Stimulated activated CD8-positive, alpha-beta memory T cell treated with anti-CD3 and anti-CD28 coated beads, Interleukin-12 subunit alpha, Interleukin-12 subunit beta, amount 100 ng/mL, for 1 hour (primary cell): ENCODE results near the gene VPS13D.

ENCODE experiments used
- DNase-seq: peaks from one replicate; pipeline ENCODE4 v3.0.0-alpha.2; 2020; ENCODE audit warnings: low read depth

Gene VPS13D

DNA sequence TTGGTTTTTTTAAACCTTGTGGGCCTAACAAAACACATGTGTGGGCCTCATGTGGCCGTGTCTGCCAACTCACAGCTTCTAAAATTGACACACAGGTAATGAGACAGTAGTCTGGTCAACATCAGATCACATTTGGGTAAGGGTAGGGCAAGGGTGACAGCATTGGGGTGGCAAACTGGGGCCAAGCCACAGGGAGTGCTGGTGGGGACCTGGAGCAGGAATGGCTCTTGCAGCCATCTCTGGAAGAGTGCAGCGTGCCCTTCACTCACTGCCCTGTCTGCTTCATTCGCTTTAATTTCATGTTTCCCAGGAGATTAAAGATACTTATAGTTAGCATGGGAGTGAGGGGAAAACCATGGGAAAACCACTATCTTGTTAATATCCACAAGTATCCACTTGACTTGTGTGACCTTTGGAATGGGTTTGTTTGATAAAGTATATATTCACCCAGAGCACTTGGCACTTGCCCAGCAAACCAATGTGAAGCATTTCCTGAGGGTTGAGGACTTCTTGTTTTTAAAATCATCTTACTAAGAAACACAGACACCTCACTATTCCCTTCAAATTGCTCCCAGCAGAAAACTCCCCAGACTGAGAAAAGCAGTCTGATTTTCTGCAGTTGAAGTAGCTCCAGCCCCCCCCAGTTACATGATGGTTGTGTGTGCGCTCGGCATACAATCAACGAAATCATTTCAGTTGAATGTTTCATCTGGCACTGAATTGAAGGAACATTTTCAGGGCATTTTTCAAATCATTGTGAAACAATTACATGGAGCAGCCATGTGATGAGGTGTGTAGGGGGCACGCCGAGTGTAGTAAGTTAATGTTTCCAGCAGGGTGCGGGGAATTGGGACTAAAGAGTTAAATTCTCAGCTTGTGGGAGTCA lies 175.7 kb downstream of the VPS13D start:
- DNase-seq = no peak

DNA sequence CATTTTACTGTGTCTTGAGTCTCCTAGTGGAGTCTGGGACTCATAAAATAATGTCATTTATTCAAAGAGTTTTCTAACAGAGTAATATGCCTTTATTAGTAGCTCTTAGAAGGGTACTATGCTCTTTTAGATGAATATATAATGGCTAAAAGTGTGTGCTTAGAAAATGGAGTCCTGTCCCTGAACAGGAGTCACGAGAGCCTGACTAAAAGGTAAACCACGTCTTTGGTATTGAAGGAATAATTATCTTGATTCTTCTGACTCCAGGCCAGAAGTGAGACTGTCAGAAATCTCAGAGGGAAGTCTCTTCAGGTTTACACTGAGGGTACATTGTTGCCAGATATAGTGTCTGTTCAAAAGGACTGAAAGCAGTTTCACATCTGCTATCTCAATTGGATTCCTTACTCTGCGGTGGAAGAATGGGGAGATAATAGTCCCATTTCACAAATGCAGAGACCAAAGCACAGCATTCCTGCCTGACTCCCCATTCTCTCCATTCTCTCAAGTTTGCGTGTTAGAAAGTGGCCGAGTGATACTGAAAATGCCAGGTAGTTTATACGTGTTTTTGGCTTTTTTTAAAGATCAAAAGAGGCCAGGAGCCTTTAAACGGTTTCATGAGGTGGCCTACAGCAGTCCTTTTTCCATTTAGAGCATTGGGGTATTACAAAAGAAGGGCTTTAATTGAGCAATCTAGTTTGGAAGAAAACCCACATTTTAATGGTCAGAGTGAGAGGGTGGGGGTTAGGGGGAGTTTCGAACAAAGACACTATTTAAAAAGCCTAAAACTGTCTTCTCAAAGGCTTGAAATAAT lies 176.6 kb downstream of the VPS13D start:
- DNase-seq = no peak

- peak; percentile 6 for DNase-seq
These were observed 177.5 kb downstream of the VPS13D start for GRCh38 chr1:12407050-12407961.

DNA sequence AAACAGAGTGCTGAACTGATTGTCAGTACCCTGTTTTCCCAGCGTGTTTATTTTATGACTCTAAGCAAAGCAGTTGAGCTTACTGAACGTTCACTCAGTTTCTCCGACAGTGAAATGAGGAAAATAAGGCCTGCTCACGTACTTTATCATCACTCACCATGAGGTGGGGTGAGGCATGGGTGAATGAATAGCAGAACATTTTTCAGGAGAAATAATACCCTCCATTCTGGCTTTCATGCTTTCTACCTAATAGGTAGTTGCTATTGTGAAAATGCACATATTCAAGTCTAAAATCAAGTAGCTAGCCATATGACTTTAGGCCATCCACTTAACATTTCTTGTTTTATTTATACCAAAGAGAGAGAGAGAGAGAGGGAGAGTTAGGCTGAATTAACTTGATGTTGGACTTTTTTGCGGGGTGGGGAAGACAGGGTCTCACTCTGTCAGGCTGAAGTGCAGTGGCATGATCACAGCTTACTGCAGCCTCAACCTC lies 178.2 kb downstream of the VPS13D start:
- DNase-seq = no peak

DNA sequence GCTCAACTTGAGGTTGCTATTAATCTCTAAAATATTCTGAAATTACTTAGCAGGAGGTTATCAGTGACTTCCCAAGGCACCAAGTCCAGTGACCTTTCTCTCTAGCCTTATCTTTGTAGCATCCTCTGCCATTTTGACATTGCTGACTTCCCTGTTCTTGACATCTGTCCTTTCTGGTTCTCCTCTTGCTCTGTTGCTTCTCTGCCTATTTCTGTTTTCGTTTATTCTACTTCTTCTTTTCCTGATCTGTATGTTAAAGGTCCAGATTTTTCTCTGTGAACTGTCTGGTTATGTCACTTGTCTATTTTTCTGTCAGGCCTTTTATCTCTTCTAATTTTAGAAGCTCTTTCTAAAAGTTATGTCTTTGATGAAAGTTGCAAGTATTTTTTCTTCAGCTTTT lies 178.8 kb downstream of the VPS13D start:
- no peak for DNase-seq

DNA sequence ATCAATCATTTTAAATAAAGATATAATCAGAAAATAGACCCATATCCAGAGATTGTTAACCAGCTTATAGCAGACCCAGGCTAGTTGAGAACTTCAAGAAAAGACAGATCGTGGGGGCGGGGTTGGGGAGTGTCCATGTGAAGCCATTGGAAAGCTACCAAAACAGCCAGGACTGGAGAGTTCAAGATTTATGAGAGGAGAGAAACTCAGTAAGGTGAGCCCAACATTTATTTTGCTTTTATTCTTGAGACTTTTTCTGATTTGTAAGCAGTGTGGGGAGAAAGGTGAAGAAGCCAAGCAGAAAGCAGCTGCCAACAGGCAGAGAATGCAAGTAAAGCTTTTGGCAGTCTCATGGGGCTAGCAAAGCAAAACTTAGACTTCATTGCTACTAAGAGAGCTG lies 179.9 kb downstream of the VPS13D start:
- DNase-seq = no peak

DNA sequence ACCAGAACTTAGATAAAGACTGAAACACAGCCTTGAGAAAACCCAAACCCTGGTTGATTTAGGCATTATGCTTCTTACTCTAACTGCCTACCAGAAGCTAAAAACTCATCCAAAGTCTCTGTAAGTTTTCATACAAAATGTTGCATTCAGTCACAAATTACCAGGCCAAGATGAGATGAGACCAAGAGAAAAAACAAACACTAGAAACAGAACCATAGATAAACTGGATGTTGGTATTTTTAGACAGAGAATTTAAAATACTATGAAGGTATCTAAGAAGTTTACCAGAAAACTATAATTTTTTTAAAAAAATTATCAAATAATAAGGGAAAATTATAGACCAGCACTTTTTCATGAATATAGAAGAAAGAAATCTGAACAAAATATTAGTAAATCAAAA lies 180.5 kb downstream of the VPS13D start:
- DNase-seq = no peak

DNA sequence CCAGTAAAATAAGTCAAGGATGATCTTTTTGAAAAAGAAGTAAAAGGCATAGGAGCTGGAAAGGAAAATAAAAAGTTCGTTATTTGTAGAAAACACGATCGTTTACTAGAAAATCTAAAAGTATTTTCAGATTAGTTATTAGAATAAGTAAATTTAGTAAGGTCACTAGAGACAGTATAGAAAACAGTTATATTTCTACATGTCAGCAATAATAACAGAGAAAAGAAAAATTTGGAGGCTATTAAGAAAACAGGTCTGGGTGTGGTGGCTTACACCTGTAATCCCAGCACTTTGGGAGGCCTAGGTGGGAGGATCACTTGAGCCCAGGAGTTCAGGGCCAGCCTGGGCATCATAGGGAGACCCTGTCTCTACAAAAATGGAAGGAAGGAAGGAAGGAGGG lies 181.3 kb downstream of the VPS13D start:
- DNase-seq = no peak

DNA sequence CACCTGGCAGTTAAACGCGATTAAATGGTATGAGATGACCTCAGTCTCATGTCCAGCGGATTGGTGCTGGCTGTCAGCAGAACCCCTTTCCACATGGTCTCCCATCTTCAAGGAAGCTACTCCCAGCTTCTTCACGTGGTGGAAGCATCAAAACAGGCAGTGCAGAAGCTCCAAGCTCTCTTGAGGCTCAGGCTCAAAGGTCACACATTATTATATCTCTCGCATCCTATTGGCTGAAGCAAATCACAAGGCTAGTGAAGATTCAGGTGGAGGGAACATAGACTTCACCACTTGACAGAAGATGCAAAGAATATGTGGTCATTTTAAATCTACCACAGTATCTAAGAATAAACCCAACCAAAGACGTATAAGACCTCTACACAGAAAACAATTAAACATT lies 181.9 kb downstream of the VPS13D start:
- DNase-seq = no peak

DNA sequence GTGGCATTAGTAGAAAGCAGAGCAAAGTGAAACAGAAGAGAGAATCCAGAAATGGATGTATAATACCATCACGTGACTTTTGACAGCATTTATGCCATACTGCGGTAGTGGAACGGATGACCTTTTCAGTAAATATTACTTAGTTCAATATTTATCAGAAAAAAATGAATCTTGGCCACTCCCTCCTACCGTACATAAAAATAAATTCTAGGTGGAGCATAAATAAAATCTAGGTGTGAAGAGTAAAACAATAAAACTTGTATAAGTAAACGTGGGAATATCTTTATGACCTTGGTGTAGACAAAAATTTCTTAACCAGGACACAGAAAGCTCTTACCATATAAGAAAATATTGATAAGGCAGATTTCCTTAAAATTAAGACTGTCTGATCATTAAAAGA lies 182.6 kb downstream of the VPS13D start:
- DNase-seq = no peak

DNA sequence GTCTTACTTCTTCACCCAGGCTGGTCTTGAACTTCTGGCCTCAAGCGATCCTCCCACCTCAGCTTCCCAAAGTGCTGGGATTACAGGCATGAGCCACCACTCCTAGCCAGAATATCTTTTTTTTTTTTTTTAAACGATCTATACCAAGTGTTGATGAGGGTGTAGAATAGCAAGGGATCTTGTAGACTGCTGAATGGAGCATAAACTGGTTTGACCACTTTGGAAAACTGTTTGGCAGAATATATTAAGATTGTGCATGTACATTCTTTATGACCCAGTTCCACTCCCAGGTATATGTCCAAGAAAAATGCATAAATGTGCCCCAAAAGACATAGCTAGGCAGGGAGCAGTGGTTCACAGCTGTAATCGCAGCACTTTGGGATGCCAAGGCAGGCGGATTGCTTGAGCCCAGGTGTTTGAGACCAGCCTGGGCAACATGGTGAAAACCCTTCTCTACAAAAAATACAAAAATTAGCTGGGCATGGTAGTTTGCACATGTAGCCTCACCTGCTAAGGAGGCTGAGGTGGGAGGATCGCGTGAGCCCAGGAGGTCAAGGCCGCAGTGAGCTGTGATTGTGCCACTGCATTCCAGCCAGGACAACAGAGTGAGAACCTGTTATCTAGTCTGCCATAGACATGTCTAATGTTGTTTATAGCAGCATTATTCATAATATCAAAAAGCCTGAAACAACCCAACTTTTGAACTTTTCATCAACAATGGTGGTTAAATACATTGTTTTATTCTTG lies 184.0 kb downstream of the VPS13D start:
- no peak for DNase-seq

GRCh38 chr1:12414444-12415018 lies 184.7 kb downstream of the VPS13D start:
- DNase-seq = no peak

- DNase-seq = no peak
These were observed 185.2 kb downstream of the VPS13D start for GRCh38 chr1:12415038-12415466.

DNA sequence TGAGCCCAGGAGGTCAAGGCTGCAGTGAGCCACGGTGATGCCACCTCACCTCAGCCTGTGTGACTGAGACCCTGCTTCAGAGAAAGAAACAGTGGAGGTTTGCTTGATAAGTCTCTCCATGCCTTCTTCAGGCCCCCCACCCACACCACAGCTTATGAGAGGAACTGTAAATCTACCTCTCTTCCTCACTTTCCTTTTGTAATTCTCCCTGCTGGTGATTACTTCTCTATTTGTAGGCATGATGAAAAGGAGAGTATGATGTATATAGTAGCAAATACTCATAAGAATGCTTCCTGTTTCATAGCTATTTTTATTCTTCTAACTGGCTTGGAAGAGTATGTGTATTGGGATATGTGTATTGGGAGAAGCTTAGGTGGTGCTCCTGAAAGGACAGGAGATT lies 186.3 kb downstream of the VPS13D start:
- DNase-seq = no peak

- DNase-seq = no peak
These were observed 186.9 kb downstream of the VPS13D start for GRCh38 chr1:12416744-12417143.

DNA sequence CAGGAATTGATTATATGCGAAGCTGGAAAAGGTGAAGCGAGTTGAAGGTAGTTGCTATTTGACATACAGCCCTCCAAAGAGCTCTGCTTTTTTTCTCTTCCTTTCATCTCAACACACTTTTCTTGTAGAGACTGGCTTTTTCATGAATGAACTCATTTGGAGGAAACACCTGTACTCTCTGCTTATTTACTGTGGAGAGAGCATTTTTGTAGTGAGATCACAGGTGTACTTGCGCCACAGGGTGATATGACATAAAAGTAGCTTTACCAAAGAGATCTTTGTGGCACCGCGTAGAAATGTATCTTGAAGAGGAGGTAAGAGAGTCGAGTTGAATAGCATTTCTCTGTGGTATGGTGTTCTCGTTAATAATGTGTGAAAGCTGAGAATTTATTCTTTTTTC lies 187.6 kb downstream of the VPS13D start:
- no peak for DNase-seq

GRCh38 chr1:12420171-12420570 lies 190.3 kb downstream of the VPS13D start:
- DNase-seq = no peak

DNA sequence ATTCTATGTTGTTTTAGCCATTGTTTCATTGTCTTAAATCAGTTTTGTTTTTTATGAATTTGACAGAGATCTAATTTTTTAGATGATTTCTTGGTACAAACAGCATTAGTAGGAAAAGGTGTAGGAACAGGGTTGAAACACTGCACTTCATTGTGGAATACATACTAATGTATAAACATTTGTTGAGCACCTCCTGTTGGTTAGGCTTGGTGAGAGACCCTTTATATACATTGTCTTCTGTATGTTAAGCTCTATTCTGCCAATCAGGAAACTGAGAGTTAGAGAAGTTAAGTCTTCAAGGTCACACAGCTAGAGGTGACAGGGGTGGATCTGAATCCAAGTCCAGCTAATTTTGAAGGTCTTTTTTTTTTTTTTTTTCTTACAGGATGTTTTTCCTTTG lies 192.7 kb downstream of the VPS13D start:
- DNase-seq = no peak

- no peak for DNase-seq
These were observed 194.3 kb downstream of the VPS13D start for GRCh38 chr1:12424087-12424529.

- no peak for DNase-seq
These were observed 195.0 kb downstream of the VPS13D start for GRCh38 chr1:12424793-12425192.

GRCh38 chr1:12426030-12426429 lies 196.2 kb downstream of the VPS13D start:
- no peak for DNase-seq
